GM19239 (cell line): ENCODE results near the gene SLC1A2.

Experiments
- DNase-seq: peaks from one replicate; pipeline ENCODE4 v3.0.0; 2011; ENCODE audit warnings: low spot score; ENCODE audit not compliant: insufficient read length
- FAIRE-seq: peaks from 2 replicates; lab custom pipeline; 2011; peaks lifted over from hg19 to GRCh38; lab: Jason Lieb, UNC

SLC1A2 gene

DNA sequence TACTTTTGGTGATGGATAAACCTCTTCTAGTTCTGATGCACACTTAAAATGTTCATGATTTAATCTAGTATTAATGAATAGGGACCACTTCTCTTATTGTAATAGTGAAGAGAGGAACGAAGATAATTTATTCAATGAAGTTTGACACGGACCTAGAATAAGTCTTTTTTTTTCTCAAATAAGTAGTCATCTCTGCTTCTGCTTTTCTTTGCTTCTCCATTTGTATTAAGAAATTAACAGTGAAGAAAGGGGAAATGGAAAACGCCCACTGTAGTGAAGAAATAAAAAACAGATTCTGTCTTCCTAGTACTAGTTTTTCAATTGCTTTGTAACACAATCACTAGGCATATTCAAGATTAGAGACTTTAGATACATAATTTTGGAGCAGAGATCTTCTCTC, 207.4 kb downstream of the SLC1A2 start:
- FAIRE-seq: no peak
- no peak for DNase-seq

DNA sequence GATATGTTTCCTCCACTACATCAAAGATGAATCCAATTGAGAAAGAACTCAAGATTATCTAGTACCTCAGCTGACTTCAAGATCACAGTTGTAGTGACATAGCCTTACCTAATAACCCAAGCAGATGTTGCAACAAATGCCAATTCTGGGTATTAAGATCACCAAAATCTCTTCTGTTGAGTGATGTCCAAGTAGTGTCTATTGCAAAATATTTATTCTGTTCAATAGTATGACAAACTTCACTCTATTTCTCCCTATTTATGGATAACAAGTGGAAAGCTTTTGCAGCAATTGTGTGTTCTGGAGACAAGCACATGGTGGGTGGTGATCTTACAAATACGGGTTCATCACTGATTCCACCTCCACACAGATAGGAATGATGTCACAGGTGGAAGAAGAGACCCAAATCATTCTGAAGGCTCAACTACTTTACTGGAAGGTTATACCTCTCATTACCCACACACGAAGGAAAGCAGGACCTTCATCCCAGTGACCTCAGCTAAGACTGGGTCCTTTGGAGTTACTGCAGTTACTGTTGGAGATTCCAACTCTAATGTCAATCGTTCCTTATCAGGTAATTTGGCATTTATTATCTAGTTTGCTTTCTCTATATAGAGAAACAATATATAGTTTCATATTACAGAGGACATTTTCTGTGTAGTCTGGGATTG, 208.3 kb downstream of the SLC1A2 start:
- no peak for FAIRE-seq
- no peak for DNase-seq

DNA sequence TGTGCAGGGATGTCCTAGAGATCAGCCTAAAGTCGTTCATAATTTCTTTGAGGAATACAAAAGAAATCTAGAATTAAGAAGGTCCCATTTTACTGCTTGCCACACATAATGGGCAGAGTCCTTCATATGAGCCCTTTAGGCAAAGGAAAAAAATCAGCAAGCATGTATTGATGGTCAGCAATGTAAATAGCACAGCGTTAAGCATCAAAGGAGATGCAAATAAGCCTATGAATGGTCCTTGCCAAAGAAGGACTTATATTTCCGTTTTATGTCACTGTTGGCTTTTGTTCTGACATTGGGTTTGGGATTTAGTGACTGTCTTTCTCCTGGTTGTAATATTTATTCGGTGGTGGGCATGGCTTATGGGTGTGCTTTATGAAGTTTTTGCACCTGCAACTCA, 210.6 kb downstream of the SLC1A2 start:
- no peak for DNase-seq
- FAIRE-seq: no peak

DNA sequence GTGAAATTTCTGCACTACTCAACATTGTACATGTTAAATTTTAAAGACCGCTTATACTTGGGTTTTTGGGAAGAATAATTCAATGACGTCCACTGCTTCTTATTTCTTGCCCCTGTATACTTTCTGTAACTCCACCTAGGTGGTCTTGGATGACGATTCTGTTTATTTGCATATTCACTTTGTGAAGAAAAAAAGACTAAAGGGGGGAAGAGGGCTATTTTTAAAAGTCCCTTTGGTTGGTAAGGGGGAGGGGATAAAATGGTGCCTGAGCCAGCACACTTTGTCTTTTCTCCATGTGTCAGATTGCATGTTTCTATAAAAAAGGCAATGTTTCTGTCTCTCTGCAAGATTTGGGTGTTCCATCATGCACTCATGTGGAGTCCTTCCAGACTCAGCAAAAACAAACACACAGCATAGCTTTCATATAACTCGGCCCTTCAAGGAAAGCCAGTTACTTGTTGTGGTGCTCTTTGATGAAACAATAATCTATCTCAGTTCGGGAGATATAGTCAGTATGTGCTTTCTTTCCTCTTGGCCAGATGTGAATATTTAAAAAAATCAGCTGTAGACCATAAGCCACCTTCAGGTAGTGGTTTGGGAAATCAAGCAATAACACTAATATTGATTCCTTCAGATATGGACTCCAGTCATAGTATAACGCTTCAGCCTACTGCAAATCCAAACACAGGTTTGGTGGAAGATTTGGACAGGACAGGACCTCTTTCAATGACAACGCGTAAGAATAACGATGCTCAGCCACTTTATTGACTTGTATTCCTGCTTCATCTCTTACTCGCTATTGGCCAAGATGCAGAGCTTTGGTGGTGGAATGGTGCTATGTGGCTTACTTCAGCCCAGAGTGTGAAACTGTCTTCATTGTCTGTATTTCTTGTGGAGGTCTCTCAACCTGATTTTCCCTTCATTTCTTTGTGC, 211.6 kb downstream of the SLC1A2 start:
- FAIRE-seq (no peak), DNase-seq (no peak)

DNA sequence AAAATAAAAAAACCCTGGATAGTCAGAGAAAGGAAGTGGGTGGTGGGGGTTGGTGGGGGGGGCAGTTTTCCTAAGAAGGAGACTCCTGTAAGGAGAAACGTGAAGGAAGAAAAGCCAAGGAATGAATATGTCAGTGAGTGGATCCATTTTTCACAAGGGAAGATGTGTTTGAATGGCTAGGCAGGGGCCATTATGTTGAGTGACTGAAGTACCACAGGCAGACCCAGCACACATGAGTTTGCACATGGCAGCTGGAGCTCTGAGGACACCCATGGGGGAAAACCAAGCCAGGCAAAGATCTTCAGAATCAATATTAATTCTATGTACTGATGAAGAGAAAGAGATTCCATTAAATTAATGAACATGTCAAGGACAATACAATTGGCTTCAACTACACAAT, 212.7 kb downstream of the SLC1A2 start:
- FAIRE-seq (no peak), DNase-seq (no peak)

DNA sequence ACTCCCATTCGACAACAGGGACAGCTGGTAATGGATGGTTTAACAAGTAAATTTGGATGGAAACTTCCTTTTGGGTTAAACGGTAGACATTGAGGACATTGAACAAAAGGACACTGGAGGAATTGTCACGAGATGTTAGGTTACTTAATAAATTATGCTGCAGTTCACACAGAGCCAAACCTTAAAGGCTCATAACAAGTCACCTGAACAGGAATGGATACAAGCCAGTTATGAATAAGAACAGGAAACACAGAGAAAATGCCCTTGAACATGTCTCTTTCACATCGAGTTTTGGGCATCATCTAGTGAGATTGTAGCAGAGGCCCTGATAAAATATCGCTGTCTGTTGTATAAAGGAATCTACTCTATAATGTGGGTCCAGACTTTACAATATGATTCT, 214.7 kb downstream of the SLC1A2 start:
- no peak for FAIRE-seq
- no peak for DNase-seq
